Naive thymus-derived CD4-positive, alpha-beta T cell (primary cell): ENCODE data around the gene THSD4. TPM values are rescaled to one million over a fixed set of nuclear protein-coding genes. Genes with fewer than 3 reads are reported as not detected.

ENCODE experiments used
- ATAC-seq: fragments of 150-1000 bp; cut with Tn5 transposase; 2 replicates; pipeline ENCODE4 v1.10.0; 2021; ENCODE audit warnings: mild to moderate bottlenecking, moderate library complexity
- CTCF ChIA-PET: fragments of 350-600 bp; sonication (Branson Sonifier 250); formaldehyde crosslinking; loops from one replicate; lab custom pipeline; 2021; ENCODE audit warnings: antibody characterized with exemption; lab: Charles Lee
- POLR2A ChIA-PET: fragments of 350-600 bp; sonication (Branson Sonifier 250); formaldehyde crosslinking; loops from one replicate; lab custom pipeline; 2021; ENCODE audit warnings: antibody characterized with exemption, inconsistent platforms; lab: Charles Lee
- DNase-seq, 9 donors: peaks; one replicate each; pipeline versions ENCODE4 v3.0.0 to v3.0.0-alpha.2; 2020 to 2022; ENCODE audit warnings: mixed read lengths in 1 of 9
- H3K27ac ChIP-seq: one replicate; pipeline ENCODE4 v1.7.0; 2013; ENCODE audit warnings: mild to moderate bottlenecking, low read depth, low read length, moderate library complexity
- H3K27me3 ChIP-seq, 2 donors: one replicate each; pipeline ENCODE4 v1.7.0; 2013; ENCODE audit warnings: low read length in 2 of 2, mild to moderate bottlenecking in 2 of 2, moderate library complexity in 2 of 2; ENCODE audit not compliant: control insufficient read depth in 2 of 2, insufficient read depth in 2 of 2
- H3K36me3 ChIP-seq, 3 experiments: 1 replicate in 2 of 3; 2 replicates in 1 of 3; pipeline ENCODE4 v1.7.0; 2013; ENCODE audit warnings: low read length in 3 of 3, mild to moderate bottlenecking in 3 of 3, moderate library complexity in 1 of 3; ENCODE audit not compliant: insufficient read depth in 3 of 3, control insufficient read depth in 2 of 3
- H3K4me1 ChIP-seq, 2 donors: one replicate each; pipeline ENCODE4 v1.7.0; 2013; ENCODE audit warnings: low read length in 2 of 2, mild to moderate bottlenecking in 2 of 2, moderate library complexity in 1 of 2; ENCODE audit not compliant: control insufficient read depth in 2 of 2, insufficient read depth in 2 of 2
- H3K4me3 ChIP-seq: 2 replicates; pipeline ENCODE4 v1.7.0; 2013; ENCODE audit warnings: mild to moderate bottlenecking, low read length
- H3K9me3 ChIP-seq, 3 experiments: 1 replicate in 2 of 3; 2 replicates in 1 of 3; pipeline ENCODE4 v1.7.0; 2013; ENCODE audit warnings: low read length in 3 of 3; ENCODE audit not compliant: control insufficient read depth in 2 of 3
- H3K27ac Mint-ChIP-seq, 9 donors: one replicate each; pipeline ENCODE4 v1.8.0; 2020 to 2022; ENCODE audit warnings: mixed read lengths in 9 of 9, mild to moderate bottlenecking in 8 of 9, moderate library complexity in 5 of 9, inconsistent platforms in 2 of 9
- H3K27me3 Mint-ChIP-seq, 5 donors: one replicate each; pipeline ENCODE4 v1.8.0; 2021 to 2022; ENCODE audit warnings: mixed read lengths in 5 of 5, mild to moderate bottlenecking in 1 of 5
- H3K36me3 Mint-ChIP-seq, 5 donors: one replicate each; pipeline ENCODE4 v1.8.0; 2020 to 2022; ENCODE audit warnings: mixed read lengths in 5 of 5, mild to moderate bottlenecking in 3 of 5, inconsistent platforms in 1 of 5
- H3K4me1 Mint-ChIP-seq, 7 donors: one replicate each; pipeline ENCODE4 v1.8.0; 2020 to 2022; ENCODE audit warnings: mixed read lengths in 7 of 7, mild to moderate bottlenecking in 3 of 7, inconsistent platforms in 1 of 7
- H3K4me3 Mint-ChIP-seq, 10 donors: one replicate each; pipeline ENCODE4 v1.8.0; 2020 to 2022; ENCODE audit warnings: mild to moderate bottlenecking in 10 of 10, mixed read lengths in 10 of 10, moderate library complexity in 6 of 10, inconsistent platforms in 2 of 10
- H3K9me3 Mint-ChIP-seq, 11 donors: one replicate each; pipeline ENCODE4 v1.8.0; 2020 to 2022; ENCODE audit warnings: mixed read lengths in 11 of 11, mild to moderate bottlenecking in 4 of 11, inconsistent platforms in 1 of 11, moderate library complexity in 1 of 11
- intact Hi-C, 2 donors: fragments of 100-400 bp; cut with micrococcal nuclease; formaldehyde crosslinking; loops; one replicate each; pipeline ENCODE4 v1.15.1; 2023
- polyA plus RNA-seq, 2 donors: library from polyadenylated mRNA; unstranded; fragments of 300-500 nt; fragmentation: Illumina TruSeq; gene quantifications; one replicate each; pipeline ENCODE4 v1.2.3, GENCODE V29; 2021
- total RNA-seq, 6 experiments: library from RNA in 5 of 6; stranded (reverse) in 5 of 6; gene quantifications; 1 replicate in 5 of 6; 2 replicates in 1 of 6; pipeline ENCODE4 v1.2.3 and lab custom pipeline; 2021 to 2026

THSD4 gene
- total and polyA plus RNA-seq, 7 experiments from 2014 or later = not detected

- no peak overlapping the region for H3K4me3 ChIP-seq
- no peak overlapping the region for H3K27ac Mint-ChIP-seq
- H3K27me3 Mint-ChIP-seq = peaks cover 6 to 33% (median 24%) of the 10 kb centered on the region in 5 donors
- CTCF ChIA-PET = no interaction called here
- no peak overlapping the region for H3K27ac ChIP-seq
- POLR2A ChIA-PET = no interaction called here
- no peaks in the 10 kb centered on the region for H3K9me3 Mint-ChIP-seq
- H3K4me1 Mint-ChIP-seq = peaks cover 0 to 23% (median 0%) of the 10 kb centered on the region in 7 donors
- DNase-seq (no peak), ATAC-seq (no peak)
- intact Hi-C loops = no loop called here
- H3K9me3 ChIP-seq = no peaks in the 10 kb centered on the region
- H3K4me1 ChIP-seq = no peaks in the 10 kb centered on the region
- H3K27me3 ChIP-seq = no peaks in the 10 kb centered on the region
- H3K36me3 ChIP-seq = no peaks in the 10 kb centered on the region
- no peak overlapping the region for H3K4me3 Mint-ChIP-seq
- peaks cover 0 to 2% (median 0%) of the 10 kb centered on the region in 5 donors for H3K36me3 Mint-ChIP-seq
Observed at GRCh38 chr15:71679793-71680353, 564.6 kb downstream of the THSD4 start.

GRCh38 chr15:71682001-71682400 lies 566.7 kb downstream of the THSD4 start:
- no peaks in the 10 kb centered on the region for H3K9me3 ChIP-seq
- Mint-ChIP-seq H3K4me1 (peaks cover 0 to 22% (median 3%) of the 10 kb centered on the region in 7 donors), H3K9me3 (no peaks in the 10 kb centered on the region), H3K4me3 (no peak overlapping the region), H3K27me3 (peaks cover 9 to 26% (median 15%) of the 10 kb centered on the region in 5 donors), H3K27ac (no peak overlapping the region), H3K36me3 (no peaks in the 10 kb centered on the region)
- no peak overlapping the region for H3K27ac ChIP-seq
- intact Hi-C loops = no loop called here
- ChIA-PET POLR2A (no interaction called here), CTCF (interaction anchor here (0.9 kb wide), 1 partner anchor 16 kb away, joined by 5 read pairs; no protein-coding TSS in a partner anchor)
- H3K4me3 ChIP-seq = no peak overlapping the region
- H3K4me1 ChIP-seq = no peaks in the 10 kb centered on the region
- no peak for ATAC-seq
- no peaks in the 10 kb centered on the region for H3K27me3 ChIP-seq
- H3K36me3 ChIP-seq = no peaks in the 10 kb centered on the region
- no peak for DNase-seq

- ChIA-PET POLR2A (no interaction called here), CTCF (no interaction called here)
- no peaks in the 10 kb centered on the region for H3K36me3 ChIP-seq
- H3K27me3 ChIP-seq = no peaks in the 10 kb centered on the region
- no peaks in the 10 kb centered on the region for H3K9me3 Mint-ChIP-seq
- H3K4me1 Mint-ChIP-seq = peaks cover 0 to 6% (median under 1%) of the 10 kb centered on the region in 7 donors
- H3K4me1 ChIP-seq = no peaks in the 10 kb centered on the region
- DNase-seq (no peak), ATAC-seq (no peak)
- H3K27ac ChIP-seq = no peak overlapping the region
- no peaks in the 10 kb centered on the region for H3K9me3 ChIP-seq
- no peak overlapping the region for H3K4me3 Mint-ChIP-seq
- intact Hi-C loops = no loop called here
- H3K27ac Mint-ChIP-seq = no peak overlapping the region
- H3K4me3 ChIP-seq = no peak overlapping the region
- no peaks in the 10 kb centered on the region for H3K36me3 Mint-ChIP-seq
- H3K27me3 Mint-ChIP-seq = peaks cover 15 to 31% (median 20%) of the 10 kb centered on the region in 5 donors
Observed at GRCh38 chr15:71683411-71684274, 568.4 kb downstream of the THSD4 start.

GRCh38 chr15:71685420-71685993 lies 570.2 kb downstream of the THSD4 start:
- DNase-seq (no peak), ATAC-seq (no peak)
- H3K36me3 ChIP-seq = no peaks in the 10 kb centered on the region
- no peaks in the 10 kb centered on the region for H3K9me3 ChIP-seq
- no peaks in the 10 kb centered on the region for H3K27me3 ChIP-seq
- no peaks in the 10 kb centered on the region for H3K4me1 ChIP-seq
- no peak overlapping the region for H3K27ac ChIP-seq
- H3K9me3 Mint-ChIP-seq = peaks cover 0 to 4% (median 2%) of the 10 kb centered on the region in 11 donors
- ChIA-PET CTCF (no interaction called here), POLR2A (no interaction called here)
- H3K4me3 Mint-ChIP-seq = no peak overlapping the region
- H3K27ac Mint-ChIP-seq = no peak overlapping the region
- H3K36me3 Mint-ChIP-seq = peaks cover 0 to 3% (median 0%) of the 10 kb centered on the region in 5 donors
- H3K4me3 ChIP-seq = no peak overlapping the region
- intact Hi-C loops = no loop called here
- peaks cover 0 to 5% (median 0%) of the 10 kb centered on the region in 7 donors for H3K4me1 Mint-ChIP-seq
- peaks cover 16 to 40% (median 24%) of the 10 kb centered on the region in 5 donors for H3K27me3 Mint-ChIP-seq

DNA sequence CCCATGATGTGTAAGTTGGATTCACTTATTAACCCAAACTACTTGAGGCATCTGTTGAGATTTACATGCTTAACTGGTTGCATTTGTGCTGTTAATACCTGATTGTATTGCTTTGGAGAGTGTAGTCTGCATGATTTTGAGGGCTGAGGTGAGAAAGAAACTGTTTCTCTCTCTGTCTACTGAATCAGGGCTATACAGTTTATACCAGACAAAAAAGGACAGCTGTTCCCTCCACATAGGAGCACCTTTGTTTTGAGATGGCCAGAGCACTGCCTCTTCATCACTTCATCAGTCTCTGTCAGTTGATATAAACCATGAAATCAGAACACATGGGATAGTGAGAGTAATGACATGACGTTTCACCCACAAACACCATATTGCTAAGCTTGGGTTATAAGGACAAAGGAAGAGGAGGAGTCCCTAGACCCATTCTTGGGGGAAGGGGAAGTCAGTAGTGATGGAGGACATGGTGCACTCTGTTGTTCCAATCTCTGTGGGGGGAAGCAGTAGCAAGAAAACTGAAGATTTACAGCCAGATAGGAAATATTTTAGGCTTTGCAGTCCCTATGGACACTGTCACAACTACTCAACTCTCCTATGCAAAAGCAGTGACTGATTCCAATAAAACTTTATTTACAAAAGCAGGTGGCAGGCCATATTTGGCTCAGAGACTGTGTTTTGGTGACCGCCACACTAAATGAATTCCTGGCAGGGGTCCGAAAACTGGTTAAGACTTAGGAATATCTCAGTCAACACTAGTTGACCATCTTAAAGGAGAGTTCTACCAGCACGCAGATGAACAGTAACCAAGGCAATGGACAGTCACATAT lies 571.2 kb downstream of the THSD4 start:
- Histone ChIP-seq H3K4me3 (no peak overlapping the region), H3K36me3 (no peaks in the 10 kb centered on the region), H3K9me3 (no peaks in the 10 kb centered on the region), H3K27me3 (no peaks in the 10 kb centered on the region), H3K27ac (no peak overlapping the region), H3K4me1 (no peaks in the 10 kb centered on the region)
- CTCF ChIA-PET = no interaction called here
- DNase-seq = no peak
- ATAC-seq = no peak
- H3K27ac Mint-ChIP-seq = no peak overlapping the region
- peaks cover 0 to 12% (median 3%) of the 10 kb centered on the region in 11 donors for H3K9me3 Mint-ChIP-seq
- POLR2A ChIA-PET = no interaction called here
- peaks cover 0 to 8% (median 0%) of the 10 kb centered on the region in 5 donors for H3K36me3 Mint-ChIP-seq
- H3K27me3 Mint-ChIP-seq = peaks cover 21 to 46% (median 31%) of the 10 kb centered on the region in 5 donors
- intact Hi-C loops = no loop called here
- H3K4me3 Mint-ChIP-seq = no peak overlapping the region
- H3K4me1 Mint-ChIP-seq = peaks cover 0 to 5% (median 0%) of the 10 kb centered on the region in 7 donors

DNA sequence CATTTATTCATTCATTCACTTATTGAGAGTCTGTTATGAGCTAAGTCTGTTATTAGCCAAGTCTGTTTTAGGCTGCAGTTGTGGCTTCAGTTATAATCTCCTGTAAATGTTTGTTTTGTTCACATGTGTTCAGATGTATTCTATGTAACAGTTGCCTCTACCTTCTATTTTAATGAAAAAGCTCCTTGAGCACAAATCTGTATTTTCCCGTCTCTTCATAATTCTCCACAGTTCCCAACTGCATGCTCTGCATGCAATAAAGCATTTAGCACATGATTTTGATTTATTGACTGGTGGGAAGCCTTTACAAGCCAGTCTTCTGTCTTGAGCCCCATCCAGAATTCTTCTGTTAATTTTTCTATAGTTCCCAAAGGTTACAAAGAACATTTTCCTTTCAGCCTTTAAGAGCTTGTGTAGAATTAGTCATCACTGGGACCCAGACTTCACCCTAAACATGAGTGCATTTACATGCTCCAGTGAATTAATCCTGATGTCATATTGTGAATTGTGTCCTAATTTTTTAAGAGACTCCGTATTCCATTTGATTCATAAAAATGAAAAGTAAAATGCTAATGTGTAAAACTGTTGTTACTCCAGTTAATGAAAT lies 572.7 kb downstream of the THSD4 start:
- no peaks in the 10 kb centered on the region for H3K27me3 ChIP-seq
- DNase-seq (no peak), ATAC-seq (no peak)
- no peaks in the 10 kb centered on the region for H3K9me3 ChIP-seq
- no peak overlapping the region for H3K4me3 ChIP-seq
- no peak overlapping the region for H3K27ac Mint-ChIP-seq
- intact Hi-C loops = no loop called here
- H3K4me3 Mint-ChIP-seq = no peak overlapping the region
- POLR2A ChIA-PET = no interaction called here
- H3K36me3 Mint-ChIP-seq = peaks cover 0 to 8% (median 0%) of the 10 kb centered on the region in 5 donors
- peaks cover 0 to 12% (median 3%) of the 10 kb centered on the region in 11 donors for H3K9me3 Mint-ChIP-seq
- H3K36me3 ChIP-seq = no peaks in the 10 kb centered on the region
- H3K27me3 Mint-ChIP-seq = peaks cover 29 to 53% (median 44%) of the 10 kb centered on the region in 5 donors
- no peak overlapping the region for H3K27ac ChIP-seq
- H3K4me1 Mint-ChIP-seq = peaks cover 0 to 5% (median 0%) of the 10 kb centered on the region in 7 donors
- CTCF ChIA-PET = no interaction called here
- no peaks in the 10 kb centered on the region for H3K4me1 ChIP-seq
